MCF 10A (cell line): ENCODE measurements around the gene LPCAT3. TPM values are rescaled to one million over a fixed set of nuclear protein-coding genes. Genes with fewer than 3 reads are reported as not detected.

ENCODE experiments used
- BruUV-seq: library from RNA; stranded (reverse); fragments of 400-500 nt; replicated peaks from 2 replicates; lab custom pipeline; 2021; lab: Mats Ljungman, UMichigan
- CTCF ChIA-PET: fragments of 300-600 bp; sonication (Branson Sonifier 250); formaldehyde crosslinking; extraction: SDS; loops from one replicate; lab custom pipeline; 2021; ENCODE audit warnings: antibody characterized with exemption, inconsistent platforms; lab: Yijun Ruan, JAX
- POLR2A ChIA-PET: fragments of 300-600, 350-650 bp; sonication (Branson Sonifier 250); formaldehyde crosslinking; extraction: SDS; loops from one replicate; lab custom pipeline; 2020; ENCODE audit warnings: antibody characterized with exemption, inconsistent platforms; lab: Yijun Ruan, JAX
- DNase-seq: peaks from one replicate; pipeline ENCODE4 v3.0.0-alpha.2; 2018; ENCODE audit not compliant: unreplicated experiment
- H3K27ac Mint-ChIP-seq: one replicate; pipeline ENCODE4 v1.8.0; 2022; ENCODE audit warnings: mild to moderate bottlenecking, low read depth, mixed read lengths; ENCODE audit not compliant: unreplicated experiment
- H3K27me3 Mint-ChIP-seq: one replicate; pipeline ENCODE4 v1.8.0; 2022; ENCODE audit warnings: mixed read lengths; ENCODE audit not compliant: insufficient read depth, unreplicated experiment
- H3K36me3 Mint-ChIP-seq: one replicate; pipeline ENCODE4 v1.8.0; 2022; ENCODE audit warnings: mild to moderate bottlenecking, moderate library complexity, mixed read lengths; ENCODE audit not compliant: insufficient read depth, unreplicated experiment
- H3K4me1 Mint-ChIP-seq: one replicate; pipeline ENCODE4 v1.8.0; 2022; ENCODE audit warnings: mixed read lengths; ENCODE audit not compliant: insufficient read depth, unreplicated experiment
- H3K4me3 Mint-ChIP-seq: one replicate; pipeline ENCODE4 v1.8.0; 2022; ENCODE audit warnings: mild to moderate bottlenecking, moderate library complexity, mixed read lengths; ENCODE audit not compliant: unreplicated experiment
- H3K9me3 Mint-ChIP-seq: one replicate; pipeline ENCODE4 v1.8.0; 2022; ENCODE audit warnings: mixed read lengths; ENCODE audit not compliant: unreplicated experiment
- intact Hi-C: fragments of 100-400 bp; cut with micrococcal nuclease; formaldehyde crosslinking; loops from 2 replicates; pipeline ENCODE4 v1.14.1; 2022
- total RNA-seq: library from RNA; stranded (reverse); gene quantifications from 2 replicates; pipeline ENCODE4 v1.2.3, GENCODE V29; 2022
- TF ChIP-seq, protein P1 (sequence below): fragments of 200-600 bp; IDR thresholded peaks from one replicate; pipeline ENCODE4 v1.8.0; 2022; ENCODE audit warnings: antibody characterized with exemption, mild to moderate bottlenecking; ENCODE audit not compliant: unreplicated experiment

The LPCAT3 gene
- total RNA-seq, 1 experiment from 2014 or later, result 14.4 TPM

DNA sequence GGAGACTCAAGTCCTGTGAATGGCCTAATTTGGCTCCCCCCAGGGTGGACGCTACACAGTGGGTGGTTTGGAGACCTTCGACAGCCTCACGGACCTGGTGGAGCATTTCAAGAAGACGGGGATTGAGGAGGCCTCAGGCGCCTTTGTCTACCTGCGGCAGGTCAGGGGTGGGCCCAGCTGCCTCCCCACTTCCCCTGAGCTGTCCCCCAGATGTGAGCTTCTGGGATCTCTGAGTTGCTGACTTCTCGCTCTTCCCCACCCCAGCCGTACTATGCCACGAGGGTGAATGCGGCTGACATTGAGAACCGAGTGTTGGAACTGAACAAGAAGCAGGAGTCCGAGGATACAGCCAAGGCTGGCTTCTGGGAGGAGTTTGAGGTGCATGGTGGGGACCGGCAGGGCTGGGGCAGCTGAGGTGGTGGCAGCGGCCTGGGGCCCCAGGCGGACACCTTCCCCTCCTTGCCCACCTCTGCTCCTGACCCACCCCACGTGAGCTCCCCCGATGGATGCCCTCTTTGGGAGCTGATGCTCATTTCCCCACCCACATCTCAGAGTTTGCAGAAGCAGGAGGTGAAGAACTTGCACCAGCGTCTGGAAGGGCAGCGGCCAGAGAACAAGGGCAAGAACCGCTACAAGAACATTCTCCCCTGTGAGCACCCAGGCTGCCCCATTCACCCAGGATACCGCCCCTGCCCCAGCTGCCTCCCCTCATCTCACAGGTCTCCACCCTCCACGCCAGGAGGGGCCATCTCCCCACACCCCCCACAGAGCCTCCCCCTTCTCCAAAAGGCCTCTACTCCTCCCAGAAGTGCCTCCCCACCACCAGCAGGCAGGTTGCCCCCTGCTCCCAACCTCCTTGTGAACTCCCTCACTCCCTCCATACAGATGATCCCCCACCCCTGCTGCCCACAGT, 62.9 kb downstream of the LPCAT3 start:
- CTCF ChIA-PET, result interaction anchor here (0.7 to 4.1 kb wide), 3 partner anchors 9 to 134 kb away, joined by 3 to 31 read pairs (median 3); no protein-coding TSS in a partner anchor

DNA sequence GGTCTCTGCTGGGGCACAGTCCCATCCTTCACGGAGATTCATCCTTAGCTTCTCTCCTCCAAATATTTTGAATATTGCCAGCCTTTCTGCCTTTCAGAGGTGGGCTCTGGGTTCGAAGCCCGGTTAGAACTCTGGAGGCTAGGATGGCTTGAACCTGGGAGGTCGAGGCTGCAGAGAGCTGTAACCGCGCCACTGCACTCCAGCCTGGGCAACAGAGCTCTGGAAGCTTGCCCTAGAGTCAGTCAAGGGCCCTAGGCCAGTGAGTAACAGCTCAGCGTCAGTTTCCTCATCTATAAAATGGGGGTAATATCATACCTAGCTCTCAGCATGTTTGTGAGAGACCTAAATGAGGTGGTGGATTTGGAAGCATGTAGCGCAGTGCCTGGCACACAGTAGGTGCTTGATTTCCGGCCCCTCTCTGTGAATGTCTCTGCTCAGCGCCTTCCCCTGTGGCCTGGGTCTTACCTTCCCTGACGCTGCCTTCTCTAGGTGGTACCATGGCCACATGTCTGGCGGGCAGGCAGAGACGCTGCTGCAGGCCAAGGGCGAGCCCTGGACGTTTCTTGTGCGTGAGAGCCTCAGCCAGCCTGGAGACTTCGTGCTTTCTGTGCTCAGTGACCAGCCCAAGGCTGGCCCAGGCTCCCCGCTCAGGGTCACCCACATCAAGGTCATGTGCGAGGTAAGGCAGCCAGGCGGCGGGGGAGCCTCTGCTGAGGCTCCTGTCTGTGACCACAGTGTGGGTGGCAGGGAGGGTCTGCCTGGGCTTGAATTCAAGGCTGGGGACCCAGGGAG, 63.8 kb downstream of the LPCAT3 start:
- ChIA-PET POLR2A (interaction anchor here (1.8 kb wide), 1 partner anchor 10 kb away, joined by 7 read pairs; no protein-coding TSS in a partner anchor), CTCF (interaction anchor here (4.1 kb wide), 1 partner anchor 8 kb away, joined by 31 read pairs; no protein-coding TSS in a partner anchor)
- Mint-ChIP-seq H3K4me1 (no peaks in the 10 kb centered on the region), H3K36me3 (peaks cover 6% of the 10 kb centered on the region), H3K27ac (no peak overlapping the region), H3K27me3 (no peaks in the 10 kb centered on the region), H3K4me3 (no peak overlapping the region), H3K9me3 (no peaks in the 10 kb centered on the region)
- TF ChIP-seq, protein P1, sequence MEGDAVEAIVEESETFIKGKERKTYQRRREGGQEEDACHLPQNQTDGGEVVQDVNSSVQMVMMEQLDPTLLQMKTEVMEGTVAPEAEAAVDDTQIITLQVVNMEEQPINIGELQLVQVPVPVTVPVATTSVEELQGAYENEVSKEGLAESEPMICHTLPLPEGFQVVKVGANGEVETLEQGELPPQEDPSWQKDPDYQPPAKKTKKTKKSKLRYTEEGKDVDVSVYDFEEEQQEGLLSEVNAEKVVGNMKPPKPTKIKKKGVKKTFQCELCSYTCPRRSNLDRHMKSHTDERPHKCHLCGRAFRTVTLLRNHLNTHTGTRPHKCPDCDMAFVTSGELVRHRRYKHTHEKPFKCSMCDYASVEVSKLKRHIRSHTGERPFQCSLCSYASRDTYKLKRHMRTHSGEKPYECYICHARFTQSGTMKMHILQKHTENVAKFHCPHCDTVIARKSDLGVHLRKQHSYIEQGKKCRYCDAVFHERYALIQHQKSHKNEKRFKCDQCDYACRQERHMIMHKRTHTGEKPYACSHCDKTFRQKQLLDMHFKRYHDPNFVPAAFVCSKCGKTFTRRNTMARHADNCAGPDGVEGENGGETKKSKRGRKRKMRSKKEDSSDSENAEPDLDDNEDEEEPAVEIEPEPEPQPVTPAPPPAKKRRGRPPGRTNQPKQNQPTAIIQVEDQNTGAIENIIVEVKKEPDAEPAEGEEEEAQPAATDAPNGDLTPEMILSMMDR, result no peak
- BruUV-seq, result no TSS peak
- no peak for DNase-seq
- intact Hi-C loops, result no loop called here

More for the DNA sequence above, 62.9 kb downstream of the LPCAT3 start:
- BruUV-seq, result no TSS peak
- H3K4me1 Mint-ChIP-seq, result peaks cover under 1% of the 10 kb centered on the region
- POLR2A ChIA-PET, result interaction anchor here (1.8 kb wide), 1 partner anchor 9 kb away, joined by 7 read pairs; no protein-coding TSS in a partner anchor
- H3K36me3 Mint-ChIP-seq, result peaks cover 6% of the 10 kb centered on the region
- no peak for DNase-seq
- intact Hi-C loops, result no loop called here
- no peaks in the 10 kb centered on the region for H3K9me3 Mint-ChIP-seq
- H3K4me3 Mint-ChIP-seq, result no peak overlapping the region
- no peak overlapping the region for H3K27ac Mint-ChIP-seq
- no peaks in the 10 kb centered on the region for H3K27me3 Mint-ChIP-seq
- TF ChIP-seq, protein P1, result no peak

DNA sequence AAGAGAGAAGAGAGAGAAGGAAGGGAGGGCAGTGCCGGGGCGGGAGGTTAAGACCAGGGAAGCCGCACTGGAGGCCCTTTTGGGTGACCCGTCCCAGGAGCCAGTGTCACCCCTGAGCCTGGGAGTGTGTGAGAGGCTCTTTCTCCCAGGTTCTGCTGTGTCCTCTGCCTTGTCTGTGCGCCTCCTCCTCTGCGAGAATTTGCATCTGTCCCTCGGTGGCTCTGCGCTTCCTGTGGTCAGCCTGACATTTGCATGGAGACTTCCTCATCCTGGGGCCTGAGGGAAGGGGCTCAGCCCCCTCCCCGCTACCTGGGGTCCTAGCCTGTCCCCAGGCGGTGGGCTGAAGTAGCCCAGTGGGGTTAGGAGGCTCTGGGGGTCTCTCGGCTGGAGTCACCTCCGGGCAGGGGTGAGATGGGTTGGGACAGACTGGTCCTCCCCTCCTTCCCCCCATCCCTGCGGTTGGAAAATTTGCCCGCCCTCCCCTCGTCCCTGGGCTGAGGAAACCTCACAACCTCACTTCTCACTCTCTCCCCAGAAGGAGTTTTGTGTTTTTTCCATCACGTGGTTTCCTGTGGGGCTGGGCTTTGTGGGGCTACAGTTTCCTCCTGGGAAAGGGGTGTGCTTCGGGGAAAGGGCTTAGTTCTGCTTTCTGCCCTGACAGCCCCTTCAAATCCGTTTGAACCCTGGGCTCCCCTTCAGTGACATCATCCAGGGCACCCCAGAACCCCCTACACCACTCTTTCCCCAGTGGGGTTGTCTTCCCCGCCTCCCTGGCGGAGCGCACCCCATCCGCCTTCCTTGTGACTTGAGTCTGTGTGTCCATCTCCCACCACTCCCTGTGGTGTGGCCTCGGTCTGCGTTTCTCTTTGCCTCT, 64.6 kb downstream of the LPCAT3 start:
- ChIA-PET POLR2A (interaction anchor here (1.8 kb wide), 1 partner anchor 10 kb away, joined by 7 read pairs; no protein-coding TSS in a partner anchor), CTCF (no interaction called here)
- no TSS peak for BruUV-seq
- intact Hi-C loops, result no loop called here
- TF ChIP-seq, protein P1, result no peak
- Mint-ChIP-seq H3K4me3 (no peak overlapping the region), H3K27me3 (no peaks in the 10 kb centered on the region), H3K9me3 (no peaks in the 10 kb centered on the region), H3K4me1 (no peaks in the 10 kb centered on the region), H3K27ac (no peak overlapping the region), H3K36me3 (no peaks in the 10 kb centered on the region)
- DNase-seq, result no peak
